Gastroesophageal sphincter (tissue), 3 donors: Measurements from ENCODE around the gene KRTAP3-2.

Source experiments
- CTCF ChIP-seq, 4 experiments: fragments of 200-600 bp in 2 of 4; fragments of 450-650 bp in 2 of 4; sonication (generic) in 1 of 4; IDR thresholded peaks; one replicate each; pipeline ENCODE4 v1.5.1; 2017 to 2019; ENCODE audit warnings: antibody characterized with exemption in 4 of 4, mild to moderate bottlenecking in 2 of 4, moderate library complexity in 2 of 4
- EP300 ChIP-seq: sonication (generic); formaldehyde crosslinking; IDR thresholded peaks from one replicate; pipeline ENCODE4 v1.6.1; 2017; ENCODE audit warnings: antibody characterized with exemption, mild to moderate bottlenecking
- POLR2A ChIP-seq, 2 donors: fragments of 450-650 bp; IDR thresholded peaks; one replicate each; pipeline ENCODE4 v1.6.1; 2017; ENCODE audit warnings: antibody characterized with exemption in 2 of 2, mild to moderate bottlenecking in 2 of 2, moderate library complexity in 1 of 2
- POLR2AphosphoS5 ChIP-seq: sonication (generic); formaldehyde crosslinking; IDR thresholded peaks from one replicate; pipeline ENCODE4 v1.6.1; 2017; ENCODE audit warnings: antibody characterized with exemption

GRCh38 chr17:41024697-41025096 lies 25.0 kb upstream of the KRTAP3-2 start:
- no peak for TF ChIP-seq CTCF (IDR thresholded peaks at IDR 0.05)
- no peak for TF ChIP-seq EP300
- no peak for TF ChIP-seq POLR2A (IDR thresholded peaks at IDR 0.05)
- no peak for TF ChIP-seq POLR2AphosphoS5
